Gastroesophageal sphincter (tissue), 4 donors: ENCODE measurements around the gene NR3C2. TPM values are rescaled to one million over a fixed set of nuclear protein-coding genes. Genes with fewer than 3 reads are reported as not detected.

Source experiments
- ATAC-seq: fragments of 150-250 bp; one replicate; pipeline ENCODE4 v1.9.1; 2016; ENCODE audit warnings: mild to moderate bottlenecking, moderate library complexity
- H3K27ac ChIP-seq, 4 donors: fragments of 200-600 bp; sonication (generic) in 3 of 4; 1 replicate in 3 of 4; 2 replicates in 1 of 4; pipeline ENCODE4 v1.5.1; 2016 to 2019
- H3K27me3 ChIP-seq: fragments of 200-600 bp; sonication (generic); one replicate; pipeline ENCODE4 v1.5.1; 2019
- H3K36me3 ChIP-seq, 2 donors: fragments of 200-600 bp; sonication (generic); one replicate each; pipeline ENCODE4 v1.5.1; 2019; ENCODE audit warnings: control low read depth in 1 of 2
- H3K4me1 ChIP-seq, 3 donors: fragments of 200-600 bp; sonication (generic); 1 replicate in 2 of 3; 2 replicates in 1 of 3; pipeline ENCODE4 v1.5.1; 2016 to 2019; ENCODE audit warnings: control low read depth in 2 of 3
- H3K4me3 ChIP-seq, 2 donors: fragments of 200-600 bp; sonication (generic); one replicate each; pipeline ENCODE4 v1.5.1; 2019; ENCODE audit warnings: mild to moderate bottlenecking in 1 of 2, moderate library complexity in 1 of 2
- H3K9me3 ChIP-seq, 3 donors: fragments of 200-600 bp; sonication (generic); one replicate each; pipeline ENCODE4 v1.5.1; 2017 to 2019; ENCODE audit warnings: control low read depth in 2 of 3
- EP300 ChIP-seq: sonication (generic); formaldehyde crosslinking; IDR thresholded peaks from one replicate; pipeline ENCODE4 v1.6.1; 2017; ENCODE audit warnings: antibody characterized with exemption, mild to moderate bottlenecking
- POLR2A ChIP-seq, 2 donors: fragments of 450-650 bp; IDR thresholded peaks; one replicate each; pipeline ENCODE4 v1.6.1; 2017; ENCODE audit warnings: antibody characterized with exemption in 2 of 2, mild to moderate bottlenecking in 2 of 2, moderate library complexity in 1 of 2
- POLR2AphosphoS5 ChIP-seq: sonication (generic); formaldehyde crosslinking; IDR thresholded peaks from one replicate; pipeline ENCODE4 v1.6.1; 2017; ENCODE audit warnings: antibody characterized with exemption
- WGBS, 2 donors: methylation state at CpG; one replicate each; pipeline ENCODE4 v1.1.5; 2018; ENCODE audit warnings: low coverage in 1 of 2; 5-methylcytosine and 5-hydroxymethylcytosine counted together
- total RNA-seq, 4 donors: library from RNA; depleted of rRNA; stranded (reverse); fragments of >200 nt; gene quantifications; one replicate each; pipeline ENCODE4 v1.1.0, GENCODE V29; 2016
- TF ChIP-seq, protein P1 (sequence below), 4 experiments: fragments of 200-600 bp in 2 of 4; fragments of 450-650 bp in 2 of 4; sonication (generic) in 1 of 4; IDR thresholded peaks; one replicate each; pipeline ENCODE4 v1.5.1; 2017 to 2019; ENCODE audit warnings: antibody characterized with exemption in 4 of 4, mild to moderate bottlenecking in 2 of 4, moderate library complexity in 2 of 4

NR3C2 gene
- total RNA-seq, 4 donors from 2014 or later, result 11.6 to 15.9 (median 13.9) TPM

DNA sequence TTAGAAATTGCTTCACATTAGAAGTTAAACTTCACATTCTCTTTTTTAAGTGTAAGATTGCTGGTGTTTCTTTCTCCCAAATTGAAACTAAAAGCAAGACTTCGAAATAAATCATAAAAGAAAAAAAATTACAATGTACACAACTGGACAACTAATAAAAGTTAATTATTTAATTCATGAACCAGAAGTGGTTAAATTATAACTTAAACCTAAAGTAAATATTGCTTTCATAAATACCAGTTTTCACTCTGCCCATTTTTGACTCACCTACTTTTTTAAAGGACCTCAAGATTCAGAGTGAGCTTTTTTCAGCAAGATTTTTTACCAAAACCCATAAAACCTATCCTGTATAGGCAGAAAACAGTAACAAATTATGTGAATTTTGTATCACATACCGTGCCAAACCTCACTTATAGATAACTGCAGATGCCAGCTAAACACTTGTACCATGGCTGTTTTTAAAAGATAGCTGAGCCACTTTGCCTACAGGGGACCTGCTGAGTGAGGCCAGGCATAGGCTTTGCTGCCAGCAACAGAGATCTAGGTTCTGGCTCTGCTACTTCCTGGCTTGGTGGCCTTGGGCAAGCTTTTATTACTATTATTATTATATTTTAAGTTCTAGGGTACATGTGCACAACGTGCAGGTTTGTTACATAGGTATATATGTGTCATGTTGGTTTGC lies 259.8 kb downstream of the NR3C2 start:
- WGBS, 2 donors, result 92 to 96% methylated on average over 3 of the region's 3 CpGs
- ATAC-seq, result no peak
- TF ChIP-seq POLR2A (IDR thresholded peaks at IDR 0.05) (no peak), EP300 (no peak), POLR2AphosphoS5 (no peak)
- TF ChIP-seq, protein P1, sequence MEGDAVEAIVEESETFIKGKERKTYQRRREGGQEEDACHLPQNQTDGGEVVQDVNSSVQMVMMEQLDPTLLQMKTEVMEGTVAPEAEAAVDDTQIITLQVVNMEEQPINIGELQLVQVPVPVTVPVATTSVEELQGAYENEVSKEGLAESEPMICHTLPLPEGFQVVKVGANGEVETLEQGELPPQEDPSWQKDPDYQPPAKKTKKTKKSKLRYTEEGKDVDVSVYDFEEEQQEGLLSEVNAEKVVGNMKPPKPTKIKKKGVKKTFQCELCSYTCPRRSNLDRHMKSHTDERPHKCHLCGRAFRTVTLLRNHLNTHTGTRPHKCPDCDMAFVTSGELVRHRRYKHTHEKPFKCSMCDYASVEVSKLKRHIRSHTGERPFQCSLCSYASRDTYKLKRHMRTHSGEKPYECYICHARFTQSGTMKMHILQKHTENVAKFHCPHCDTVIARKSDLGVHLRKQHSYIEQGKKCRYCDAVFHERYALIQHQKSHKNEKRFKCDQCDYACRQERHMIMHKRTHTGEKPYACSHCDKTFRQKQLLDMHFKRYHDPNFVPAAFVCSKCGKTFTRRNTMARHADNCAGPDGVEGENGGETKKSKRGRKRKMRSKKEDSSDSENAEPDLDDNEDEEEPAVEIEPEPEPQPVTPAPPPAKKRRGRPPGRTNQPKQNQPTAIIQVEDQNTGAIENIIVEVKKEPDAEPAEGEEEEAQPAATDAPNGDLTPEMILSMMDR (IDR thresholded peaks at IDR 0.05), result no peak
- no peaks in the 10 kb centered on the region for H3K4me1 ChIP-seq
- H3K36me3 ChIP-seq, result no peaks in the 10 kb centered on the region
- no peak overlapping the region for H3K4me3 ChIP-seq
- H3K27ac ChIP-seq, result no peak overlapping the region
- H3K27me3 ChIP-seq, result no peaks in the 10 kb centered on the region
- H3K9me3 ChIP-seq, result no peaks in the 10 kb centered on the region

DNA sequence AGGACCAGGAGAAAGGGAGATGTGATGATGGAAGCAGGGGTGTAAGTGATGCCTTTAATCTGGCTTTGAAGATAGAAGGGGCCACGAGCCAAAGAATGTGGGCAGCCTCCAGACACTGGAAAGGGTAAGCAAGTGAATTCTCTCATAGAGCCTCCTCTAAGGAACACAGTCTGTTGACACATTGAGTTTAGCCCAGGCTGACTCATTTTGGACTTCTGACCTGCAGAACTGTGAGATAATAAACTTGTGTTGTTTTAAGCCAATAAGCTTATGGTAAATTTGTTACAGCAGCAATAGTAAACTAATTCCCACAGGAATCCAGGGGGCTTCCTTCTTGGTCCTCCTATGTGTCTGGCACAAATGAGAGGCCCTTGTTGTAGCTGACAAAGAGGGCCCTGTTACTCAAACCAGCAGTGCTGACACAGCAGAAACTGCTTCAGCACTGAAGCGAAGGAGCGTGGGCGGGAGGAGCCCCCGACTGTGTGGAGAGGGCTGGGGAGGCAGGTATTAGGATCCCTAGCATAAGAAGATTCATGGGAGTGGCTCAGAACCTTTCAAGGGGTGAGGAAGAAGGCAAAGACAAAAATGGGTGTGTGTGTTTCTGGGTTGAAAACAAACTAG lies 268.7 kb downstream of the NR3C2 start:
- WGBS, 2 donors, result 80 to 93% methylated on average over 1 to 5 of the region's 5 CpGs
- Histone ChIP-seq H3K4me1 (no peaks in the 10 kb centered on the region), H3K9me3 (peaks cover 0 to 6% (median 0%) of the 10 kb centered on the region in 3 donors), H3K27me3 (no peaks in the 10 kb centered on the region), H3K27ac (no peak overlapping the region), H3K4me3 (no peak overlapping the region), H3K36me3 (no peaks in the 10 kb centered on the region)
- TF ChIP-seq POLR2A (IDR thresholded peaks at IDR 0.05) (no peak), EP300 (no peak), POLR2AphosphoS5 (no peak)
- TF ChIP-seq, protein P1 (IDR thresholded peaks at IDR 0.05), result no peak
- no peak for ATAC-seq

DNA sequence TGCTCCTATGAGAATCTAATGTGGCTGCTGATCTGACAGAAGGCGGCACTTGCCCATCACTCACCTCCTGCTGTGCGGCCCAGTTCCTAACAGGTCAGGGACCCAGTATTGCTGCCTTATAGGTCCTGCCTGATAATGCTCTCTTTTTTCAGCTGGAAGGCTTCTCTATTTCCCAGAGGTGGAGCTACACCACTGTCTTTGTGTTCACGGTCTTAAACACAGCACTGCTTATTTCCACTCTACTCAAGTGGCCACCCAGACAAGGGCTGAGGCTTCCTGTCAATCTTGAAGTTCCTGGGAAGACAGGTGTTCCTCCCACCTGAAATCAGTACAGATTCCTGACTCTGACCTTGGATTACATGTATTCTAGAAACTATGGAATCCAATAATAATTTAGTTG lies 270.6 kb downstream of the NR3C2 start:
- Histone ChIP-seq H3K27ac (no peak overlapping the region), H3K36me3 (no peaks in the 10 kb centered on the region), H3K4me1 (peaks cover 0 to 7% (median 0%) of the 10 kb centered on the region in 3 donors), H3K9me3 (peaks cover 0 to 6% (median 0%) of the 10 kb centered on the region in 3 donors), H3K4me3 (no peak overlapping the region), H3K27me3 (no peaks in the 10 kb centered on the region)
- no peak for TF ChIP-seq EP300
- TF ChIP-seq POLR2AphosphoS5, result no peak
- TF ChIP-seq, protein P1 (IDR thresholded peaks at IDR 0.05), result no peak
- TF ChIP-seq POLR2A (IDR thresholded peaks at IDR 0.05), result no peak
- 93% methylated on average over 3 of the region's 3 CpGs; no CpG with 5 or more reads in 1 of the 2 donors for WGBS, 2 donors
- no peak for ATAC-seq

DNA sequence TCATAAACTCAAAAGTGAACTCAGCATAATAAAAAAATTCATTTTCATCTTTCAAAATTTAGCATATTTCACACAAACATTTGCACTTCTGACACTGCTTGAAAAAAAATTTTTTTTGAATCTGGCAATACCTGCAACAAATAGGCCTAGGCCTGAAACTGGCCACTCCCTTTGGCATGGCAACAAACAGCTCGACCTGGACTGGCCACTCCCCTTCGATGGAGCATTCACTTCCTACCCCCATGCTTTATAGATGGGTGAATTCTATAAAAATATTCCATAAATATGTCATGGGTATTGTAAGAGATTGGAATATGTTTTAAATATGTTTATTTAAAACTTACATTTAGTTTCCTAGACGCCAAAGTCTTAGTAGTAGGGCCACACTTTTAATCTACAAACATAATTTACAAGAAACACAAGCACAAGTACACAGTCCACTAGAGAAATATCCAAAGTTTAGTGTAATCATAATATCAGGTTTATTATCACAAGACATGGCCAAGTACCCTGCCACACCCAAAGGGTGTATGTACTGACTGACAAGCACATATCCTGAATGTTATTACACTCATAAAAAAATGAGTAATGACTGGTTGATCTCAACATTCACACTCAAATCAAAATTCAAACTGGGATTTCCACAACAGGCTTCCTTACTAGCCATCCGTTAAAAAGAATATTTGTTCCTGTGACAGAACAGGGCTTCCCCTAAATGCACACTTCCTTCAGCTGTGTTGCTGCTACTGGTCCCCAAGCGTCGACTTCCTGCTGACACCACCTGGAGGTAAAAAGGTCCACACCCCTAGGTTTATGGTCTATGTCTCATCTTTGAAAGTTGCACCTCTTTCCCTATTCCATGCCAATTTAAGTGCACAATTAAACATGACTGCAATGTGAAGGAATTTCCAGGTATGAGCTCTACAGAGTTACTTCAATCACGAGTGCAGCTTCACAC lies 271.5 kb downstream of the NR3C2 start:
- no peak overlapping the region for H3K27ac ChIP-seq
- 85 to 87% methylated on average over 6 to 7 of the region's 7 CpGs for WGBS, 2 donors

More for the DNA sequence above, 271.5 kb downstream of the NR3C2 start:
- ATAC-seq, result no peak
- Histone ChIP-seq H3K4me1 (peaks cover 0 to 16% (median 2%) of the 10 kb centered on the region in 3 donors), H3K36me3 (no peaks in the 10 kb centered on the region), H3K4me3 (no peak overlapping the region), H3K27me3 (no peaks in the 10 kb centered on the region), H3K9me3 (peaks cover 0 to 6% (median 0%) of the 10 kb centered on the region in 3 donors)
- no peak for TF ChIP-seq EP300
- TF ChIP-seq POLR2AphosphoS5, result no peak
- TF ChIP-seq, protein P1 (IDR thresholded peaks at IDR 0.05), result no peak
- TF ChIP-seq POLR2A (IDR thresholded peaks at IDR 0.05), result no peak
